ENCODE data around the gene CENATAC. TPM values are rescaled to one million over a fixed set of nuclear protein-coding genes. Genes with fewer than 3 reads are reported as not detected.

The CENATAC gene
- total and polyA plus RNA-seq, 9 of the 15 experiments (the other 6 are each of a cell fraction or from before 2014, with no cell fraction given): 2.4 to 25.5 (median 13.7) TPM

DNA sequence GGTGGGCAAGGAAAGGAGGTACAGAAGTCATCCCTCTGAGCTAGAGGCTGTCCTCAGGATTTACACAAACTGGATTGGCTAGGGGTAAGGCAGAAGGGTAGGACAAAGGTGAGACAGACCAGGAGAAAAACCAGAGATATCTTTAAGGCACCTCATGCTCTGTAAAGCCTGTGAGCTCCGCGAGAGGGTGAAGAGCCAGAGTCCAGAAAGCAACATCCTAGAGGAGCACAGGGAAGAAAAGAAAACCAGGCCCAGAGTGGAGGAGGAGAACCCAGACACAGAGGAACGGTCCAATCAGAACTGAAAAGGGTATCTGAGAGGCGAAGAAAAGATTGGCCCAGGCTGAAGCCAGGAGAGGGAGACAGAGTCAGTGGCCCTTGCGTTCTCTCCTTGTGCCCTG is 27.6 kb downstream of the CENATAC start (continued):
- TF ChIP-seq, protein P1, sequence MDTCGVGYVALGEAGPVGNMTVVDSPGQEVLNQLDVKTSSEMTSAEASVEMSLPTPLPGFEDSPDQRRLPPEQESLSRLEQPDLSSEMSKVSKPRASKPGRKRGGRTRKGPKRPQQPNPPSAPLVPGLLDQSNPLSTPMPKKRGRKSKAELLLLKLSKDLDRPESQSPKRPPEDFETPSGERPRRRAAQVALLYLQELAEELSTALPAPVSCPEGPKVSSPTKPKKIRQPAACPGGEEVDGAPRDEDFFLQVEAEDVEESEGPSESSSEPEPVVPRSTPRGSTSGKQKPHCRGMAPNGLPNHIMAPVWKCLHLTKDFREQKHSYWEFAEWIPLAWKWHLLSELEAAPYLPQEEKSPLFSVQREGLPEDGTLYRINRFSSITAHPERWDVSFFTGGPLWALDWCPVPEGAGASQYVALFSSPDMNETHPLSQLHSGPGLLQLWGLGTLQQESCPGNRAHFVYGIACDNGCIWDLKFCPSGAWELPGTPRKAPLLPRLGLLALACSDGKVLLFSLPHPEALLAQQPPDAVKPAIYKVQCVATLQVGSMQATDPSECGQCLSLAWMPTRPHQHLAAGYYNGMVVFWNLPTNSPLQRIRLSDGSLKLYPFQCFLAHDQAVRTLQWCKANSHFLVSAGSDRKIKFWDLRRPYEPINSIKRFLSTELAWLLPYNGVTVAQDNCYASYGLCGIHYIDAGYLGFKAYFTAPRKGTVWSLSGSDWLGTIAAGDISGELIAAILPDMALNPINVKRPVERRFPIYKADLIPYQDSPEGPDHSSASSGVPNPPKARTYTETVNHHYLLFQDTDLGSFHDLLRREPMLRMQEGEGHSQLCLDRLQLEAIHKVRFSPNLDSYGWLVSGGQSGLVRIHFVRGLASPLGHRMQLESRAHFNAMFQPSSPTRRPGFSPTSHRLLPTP (IDR thresholded peaks at IDR 0.05; ENCODE audit: borderline replicate concordance, extremely low read depth, insufficient read length): no peak
- TF ChIP-seq, protein P2, sequence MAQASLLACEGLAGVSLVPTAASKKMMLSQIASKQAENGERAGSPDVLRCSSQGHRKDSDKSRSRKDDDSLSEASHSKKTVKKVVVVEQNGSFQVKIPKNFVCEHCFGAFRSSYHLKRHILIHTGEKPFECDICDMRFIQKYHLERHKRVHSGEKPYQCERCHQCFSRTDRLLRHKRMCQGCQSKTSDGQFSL (CRISPR knock-in tag; IDR thresholded peaks at IDR 0.05): no peak
- TF ChIP-seq, protein P2 (tag; IDR thresholded peaks at IDR 0.05): no peak
- TF ChIP-seq, protein P3, sequence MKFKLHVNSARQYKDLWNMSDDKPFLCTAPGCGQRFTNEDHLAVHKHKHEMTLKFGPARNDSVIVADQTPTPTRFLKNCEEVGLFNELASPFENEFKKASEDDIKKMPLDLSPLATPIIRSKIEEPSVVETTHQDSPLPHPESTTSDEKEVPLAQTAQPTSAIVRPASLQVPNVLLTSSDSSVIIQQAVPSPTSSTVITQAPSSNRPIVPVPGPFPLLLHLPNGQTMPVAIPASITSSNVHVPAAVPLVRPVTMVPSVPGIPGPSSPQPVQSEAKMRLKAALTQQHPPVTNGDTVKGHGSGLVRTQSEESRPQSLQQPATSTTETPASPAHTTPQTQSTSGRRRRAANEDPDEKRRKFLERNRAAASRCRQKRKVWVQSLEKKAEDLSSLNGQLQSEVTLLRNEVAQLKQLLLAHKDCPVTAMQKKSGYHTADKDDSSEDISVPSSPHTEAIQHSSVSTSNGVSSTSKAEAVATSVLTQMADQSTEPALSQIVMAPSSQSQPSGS (CRISPR knock-in tag; IDR thresholded peaks at IDR 0.05): no peak
- TF ChIP-seq ZFPM2 (CRISPR knock-in tag; IDR thresholded peaks at IDR 0.05): no peak
